OCI-LY3 (cell line): ENCODE results near the gene ASS1.

Experiments used
- EZH2phosphoT487 ChIP-seq: fragments of 200-600 bp; shearing (Covaris generic); IDR thresholded peaks from 2 replicates; pipeline ENCODE4 v1.6.1; 2018; ENCODE audit warnings: antibody characterized with exemption, mixed run types, low read depth
- TF ChIP-seq, protein P1 (sequence below): fragments of 200-600, 300-600 bp; sonication (generic); IDR thresholded peaks from 2 replicates; pipeline ENCODE4 v1.5.1; 2014; ENCODE audit warnings: antibody characterized with exemption, low read length, low read depth

DNA sequence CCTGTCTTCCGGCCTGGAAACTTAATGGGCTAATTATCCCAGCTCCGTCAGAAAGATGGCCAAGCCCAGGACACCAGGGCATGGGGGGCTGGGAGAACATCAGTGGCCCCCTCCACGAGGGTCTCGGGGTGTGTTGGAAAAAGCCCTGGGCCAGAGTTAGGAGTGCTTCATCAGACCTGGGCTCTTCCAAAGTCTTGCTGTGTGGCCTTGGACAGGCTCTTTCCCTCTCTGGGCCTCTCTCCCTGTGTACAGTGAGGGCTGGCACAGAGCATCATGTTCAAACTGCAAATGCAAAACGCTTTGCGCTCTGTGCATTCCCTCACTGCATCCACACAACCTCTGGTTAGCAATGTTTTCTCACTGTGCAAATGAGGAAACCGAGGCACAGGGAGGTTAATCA, 48.3 kb downstream of the ASS1 start:
- TF ChIP-seq, protein P1, sequence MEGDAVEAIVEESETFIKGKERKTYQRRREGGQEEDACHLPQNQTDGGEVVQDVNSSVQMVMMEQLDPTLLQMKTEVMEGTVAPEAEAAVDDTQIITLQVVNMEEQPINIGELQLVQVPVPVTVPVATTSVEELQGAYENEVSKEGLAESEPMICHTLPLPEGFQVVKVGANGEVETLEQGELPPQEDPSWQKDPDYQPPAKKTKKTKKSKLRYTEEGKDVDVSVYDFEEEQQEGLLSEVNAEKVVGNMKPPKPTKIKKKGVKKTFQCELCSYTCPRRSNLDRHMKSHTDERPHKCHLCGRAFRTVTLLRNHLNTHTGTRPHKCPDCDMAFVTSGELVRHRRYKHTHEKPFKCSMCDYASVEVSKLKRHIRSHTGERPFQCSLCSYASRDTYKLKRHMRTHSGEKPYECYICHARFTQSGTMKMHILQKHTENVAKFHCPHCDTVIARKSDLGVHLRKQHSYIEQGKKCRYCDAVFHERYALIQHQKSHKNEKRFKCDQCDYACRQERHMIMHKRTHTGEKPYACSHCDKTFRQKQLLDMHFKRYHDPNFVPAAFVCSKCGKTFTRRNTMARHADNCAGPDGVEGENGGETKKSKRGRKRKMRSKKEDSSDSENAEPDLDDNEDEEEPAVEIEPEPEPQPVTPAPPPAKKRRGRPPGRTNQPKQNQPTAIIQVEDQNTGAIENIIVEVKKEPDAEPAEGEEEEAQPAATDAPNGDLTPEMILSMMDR: no peak
- no peak for TF ChIP-seq EZH2phosphoT487
